SH-SY5Y (cell line): ENCODE results near the gene ALG10B.

Experiments used
- GATA2 ChIP-seq: IDR thresholded peaks from 2 replicates; pipeline ENCODE4 v1.6.1; 2011; ENCODE audit warnings: mild to moderate bottlenecking, low read depth, low read length
- GATA3 ChIP-seq: IDR thresholded peaks from 2 replicates; pipeline ENCODE4 v1.6.1; 2011; ENCODE audit warnings: low read depth, mild to moderate bottlenecking, low read length, moderate library complexity

GRCh38 chr12:38324912-38325311, 8.3 kb downstream of the ALG10B start:
- no peak for TF ChIP-seq GATA2
- no peak for TF ChIP-seq GATA3
